HG03175 (cell line): ENCODE results near the gene KLHL6.
"Not testable (repeated sequence)": the region's sequence is repeated elsewhere in the genome, so short reads cannot be mapped to it uniquely, and the experiment has no call there.

Experiments
- ATAC-seq: cut with Tn5 transposase; IDR thresholded peaks from one replicate; pipeline ENCODE4 v1.9.1; 2021; ENCODE audit warnings: mild to moderate bottlenecking, moderate library complexity; ENCODE audit not compliant: unreplicated experiment

Gene KLHL6

GRCh38 chr3:183489455-183490210 lies 65.9 kb downstream of the KLHL6 start:
- no peak for ATAC-seq

GRCh38 chr3:183488343-183488742 lies 67.2 kb downstream of the KLHL6 start:
- ATAC-seq, result no peak

DNA sequence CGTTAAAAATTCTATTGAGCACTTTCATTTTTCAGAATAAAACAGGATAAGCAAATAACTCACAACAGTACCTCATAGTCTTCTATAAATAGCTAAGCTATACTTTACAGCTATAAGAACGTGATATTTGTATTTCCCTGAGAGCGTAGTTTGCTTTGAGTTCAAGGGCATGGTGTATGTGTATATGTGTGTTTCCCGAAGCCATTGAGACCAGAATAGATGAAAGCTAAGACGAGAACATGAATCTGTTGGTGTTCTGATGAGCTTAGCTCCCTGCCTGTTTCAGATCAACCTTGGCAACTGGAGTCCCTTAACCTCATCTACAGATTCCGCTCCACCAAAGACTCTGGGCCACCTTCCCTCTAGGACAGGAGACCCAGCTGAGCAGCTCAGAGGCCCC lies 67.6 kb downstream of the KLHL6 start:
- no peak for ATAC-seq

GRCh38 chr3:183487016-183487415 lies 68.5 kb downstream of the KLHL6 start:
- ATAC-seq, result no peak

DNA sequence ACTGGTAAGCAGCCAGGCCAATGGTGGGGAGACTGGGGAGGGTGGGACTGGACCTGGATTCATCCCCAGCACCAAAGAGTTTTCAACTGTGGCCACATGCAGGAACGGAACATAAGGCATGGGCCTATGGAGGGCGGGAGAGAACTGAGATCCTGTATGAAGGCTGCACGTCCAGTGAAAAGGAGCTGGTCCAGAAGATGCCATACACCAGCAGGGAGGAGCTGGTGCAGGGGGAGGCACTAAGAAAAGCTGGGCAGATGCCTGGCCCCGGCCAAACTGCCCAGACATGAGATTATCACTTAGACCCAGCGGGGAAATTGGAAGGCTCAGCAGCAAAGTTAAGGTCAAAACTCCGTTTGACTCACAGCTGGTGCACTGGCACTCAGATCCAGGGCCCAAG lies 69.0 kb downstream of the KLHL6 start:
- ATAC-seq, result no peak

DNA sequence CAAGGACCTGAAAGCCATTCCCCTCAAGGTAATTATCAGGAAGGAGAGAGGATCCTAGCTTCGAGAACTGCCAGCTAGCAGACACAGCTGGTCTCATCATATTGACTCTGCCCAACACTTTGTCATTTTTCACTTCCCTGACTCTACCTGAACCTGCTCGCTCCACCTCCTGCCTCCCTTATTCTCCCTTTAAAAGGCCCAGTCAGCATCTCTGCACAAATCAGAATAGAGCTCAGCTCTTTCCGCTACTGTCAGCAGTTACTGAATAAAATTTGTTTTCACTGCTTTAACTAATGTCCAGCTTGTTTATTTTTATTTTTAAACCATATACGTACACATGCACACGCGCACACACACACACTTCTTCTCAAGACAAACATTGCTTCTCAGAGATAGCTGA lies 69.9 kb downstream of the KLHL6 start:
- no peak for ATAC-seq

DNA sequence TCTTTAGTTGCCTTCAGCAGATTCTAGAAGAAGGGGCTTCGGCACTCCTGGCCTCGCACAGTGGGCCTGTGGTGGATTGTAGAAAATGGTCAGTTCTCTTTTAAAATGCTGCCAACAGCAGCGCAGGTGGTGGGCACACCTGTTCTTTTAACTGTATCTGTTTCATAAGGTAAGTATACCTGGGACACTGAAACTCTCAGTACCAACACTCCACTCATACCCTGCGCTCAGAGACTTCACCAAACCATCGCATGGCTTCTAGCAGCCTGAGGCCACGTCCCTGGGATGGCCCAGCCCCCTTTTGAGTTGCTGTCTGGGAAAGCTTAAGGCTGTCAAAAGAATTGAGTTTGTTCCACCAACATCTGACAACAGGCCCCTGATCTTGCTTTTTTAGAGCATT lies 70.4 kb downstream of the KLHL6 start:
- ATAC-seq, result no peak

DNA sequence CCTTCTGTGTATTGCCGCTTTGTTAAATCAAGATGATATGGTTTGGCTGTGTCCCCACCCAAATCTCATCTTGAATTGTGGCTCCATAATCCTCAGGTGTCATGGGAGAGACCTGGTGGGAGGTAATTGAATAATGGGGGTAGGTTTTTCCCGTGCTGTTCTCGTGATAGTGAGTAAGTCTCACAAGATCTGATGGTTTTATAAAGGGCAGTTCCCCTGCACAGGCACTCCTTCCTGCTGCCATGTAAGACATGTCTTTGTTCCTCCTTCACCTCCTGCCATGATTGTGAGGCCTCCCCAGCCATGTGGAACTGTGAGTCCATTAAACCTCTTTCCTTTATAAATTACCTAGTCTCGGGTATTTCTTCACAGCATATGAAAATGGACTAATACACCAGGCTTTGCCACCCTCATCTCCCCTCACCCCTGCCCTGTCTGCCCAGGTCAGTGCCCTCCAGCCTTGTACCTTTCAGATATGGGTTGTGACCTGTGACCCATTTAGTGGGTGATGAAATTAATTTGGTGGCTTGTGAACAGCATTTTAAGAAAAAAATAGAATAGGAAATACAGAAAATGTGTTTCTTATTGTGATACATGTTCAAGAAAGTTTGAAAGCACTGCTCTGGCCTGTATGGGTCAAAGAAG lies 71.0 kb downstream of the KLHL6 start:
- ATAC-seq, result no peak

GRCh38 chr3:183481582-183481981 lies 73.9 kb downstream of the KLHL6 start:
- ATAC-seq, result no peak

DNA sequence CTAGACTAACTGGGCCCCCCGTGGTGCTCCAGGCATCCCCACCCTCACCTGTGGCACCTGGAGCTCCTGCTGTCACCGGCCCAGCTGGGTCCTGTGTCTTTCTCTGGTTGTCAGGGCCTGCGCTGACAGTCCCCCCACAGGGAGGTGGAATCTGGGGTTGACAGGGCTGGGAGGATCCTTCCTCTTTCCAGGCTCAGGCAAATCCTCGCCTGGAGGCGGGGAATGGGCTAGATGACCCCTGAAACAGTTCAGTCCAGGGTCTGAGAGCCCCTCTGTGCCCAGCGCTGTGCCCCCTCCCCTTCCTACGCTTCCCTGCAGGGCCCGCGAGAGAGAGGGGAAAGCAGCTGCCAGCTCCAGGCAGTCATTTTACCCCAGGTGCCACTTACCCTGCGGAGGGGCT lies 77.0 kb downstream of the KLHL6 start:
- no peak for ATAC-seq

DNA sequence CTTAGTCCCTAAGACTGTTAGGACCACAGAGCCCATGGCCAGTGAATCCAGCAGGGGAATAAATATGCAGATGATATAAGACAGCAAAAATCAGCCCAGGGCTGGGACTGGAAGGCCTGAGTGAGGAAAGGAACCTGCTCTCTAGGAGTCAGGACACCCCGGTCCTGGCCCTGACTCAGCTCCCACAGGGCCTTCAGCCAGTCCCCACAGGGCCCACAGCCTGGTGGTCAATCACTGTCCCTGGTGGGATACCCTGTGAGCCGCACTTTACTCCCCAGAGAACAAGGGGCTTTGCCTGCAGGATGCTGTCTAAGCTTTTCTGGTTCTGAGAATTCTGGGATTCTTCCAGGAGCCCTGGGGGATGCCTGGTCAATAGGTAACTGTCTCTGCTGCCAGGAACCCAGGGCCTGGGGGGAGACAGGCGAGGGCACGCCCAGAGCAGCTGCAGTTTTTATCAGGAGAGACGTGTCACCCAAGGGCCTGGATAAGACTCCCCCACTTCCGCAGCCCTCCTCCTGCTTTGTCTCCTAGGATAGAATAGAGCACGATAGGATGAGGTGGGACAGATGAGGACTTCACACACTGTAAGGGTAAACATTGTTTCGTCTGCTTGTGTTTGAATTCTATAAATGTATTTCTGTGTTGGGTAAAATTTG lies 77.6 kb downstream of the KLHL6 start:
- ATAC-seq, result no peak

- ATAC-seq, result not testable (repeated sequence)
Measured at GRCh38 chr3:183475764-183476162, 79.7 kb downstream of the KLHL6 start.

GRCh38 chr3:183475016-183475763 lies 80.3 kb downstream of the KLHL6 start:
- ATAC-seq, result no peak

DNA sequence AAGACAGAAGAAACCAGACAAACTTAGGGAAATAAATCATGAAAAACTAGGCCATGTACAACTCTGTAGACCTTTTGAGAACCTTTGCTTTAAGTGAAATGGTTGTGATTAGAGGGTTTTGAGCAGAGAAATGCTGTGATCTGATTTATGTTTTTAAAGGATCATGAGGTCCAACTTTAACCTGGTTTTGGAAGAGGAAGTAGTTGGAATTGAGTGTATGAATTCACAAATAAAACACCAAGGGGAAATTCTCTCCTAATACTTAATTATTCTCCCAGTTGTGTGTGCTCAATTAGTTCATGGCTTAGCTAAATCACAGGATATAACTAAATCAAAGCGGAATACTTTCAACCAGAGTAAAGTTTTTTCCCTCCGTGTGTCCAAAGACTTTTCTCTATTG lies 81.5 kb downstream of the KLHL6 start:
- no peak for ATAC-seq

- ATAC-seq, result no peak
Measured at GRCh38 chr3:183472155-183472554, 83.4 kb downstream of the KLHL6 start.

DNA sequence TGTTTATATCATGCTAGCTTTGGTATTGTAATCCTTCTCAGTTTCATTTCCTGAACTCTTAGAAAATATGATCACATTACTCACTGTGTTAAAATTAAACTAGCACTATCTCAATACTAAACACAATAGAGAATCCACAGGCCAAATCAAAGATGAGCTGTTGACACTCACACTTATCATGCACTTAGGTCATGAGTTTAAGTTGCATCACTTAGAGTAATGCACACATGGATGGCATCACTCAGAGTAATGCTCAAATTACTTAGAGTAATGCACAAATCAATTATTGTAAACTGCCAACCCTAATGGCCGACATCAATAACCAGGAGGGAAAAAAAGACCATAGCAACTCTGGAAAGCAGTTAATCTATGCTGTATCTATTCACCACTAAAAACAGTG lies 87.1 kb downstream of the KLHL6 start:
- no peak for ATAC-seq

GRCh38 chr3:183466575-183466974 lies 88.9 kb downstream of the KLHL6 start:
- no peak for ATAC-seq

DNA sequence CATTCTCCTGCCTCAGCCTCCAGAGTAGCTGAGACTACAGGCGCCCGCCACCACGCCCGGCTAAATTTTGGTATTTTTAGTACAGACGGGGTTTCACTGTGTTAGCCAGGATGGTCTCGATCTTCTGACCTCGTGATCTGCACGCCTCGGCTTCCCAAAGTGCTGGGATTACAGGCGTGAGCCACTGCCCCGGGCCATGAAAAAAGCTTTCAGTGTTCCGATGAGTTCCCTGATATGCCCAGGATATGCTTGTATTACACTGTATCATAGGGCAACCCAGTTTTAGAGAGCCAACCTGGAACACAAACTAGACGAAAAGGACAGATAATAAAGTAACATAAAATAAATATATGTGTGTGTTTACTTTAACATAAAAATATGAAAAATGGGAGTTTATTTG lies 89.8 kb downstream of the KLHL6 start:
- ATAC-seq, result not testable (repeated sequence)

DNA sequence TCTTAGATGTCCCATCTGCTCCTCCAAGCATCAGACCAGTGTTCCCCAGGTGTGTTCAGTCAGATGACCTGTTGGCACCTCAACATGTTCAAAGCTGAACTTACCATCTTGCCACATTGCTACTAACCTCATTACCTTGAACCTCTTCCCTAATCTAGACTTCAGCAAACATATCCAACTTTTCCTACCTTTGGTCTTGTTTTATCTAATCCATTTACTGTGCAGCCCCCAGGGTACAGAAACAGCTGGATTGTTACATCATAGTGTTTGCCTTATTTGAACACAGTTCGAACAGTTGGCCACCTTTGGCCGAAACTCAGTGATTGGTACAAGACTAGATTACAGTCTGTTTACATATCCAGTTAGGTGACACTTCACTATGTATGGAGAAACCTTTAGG lies 91.0 kb downstream of the KLHL6 start:
- no peak for ATAC-seq

DNA sequence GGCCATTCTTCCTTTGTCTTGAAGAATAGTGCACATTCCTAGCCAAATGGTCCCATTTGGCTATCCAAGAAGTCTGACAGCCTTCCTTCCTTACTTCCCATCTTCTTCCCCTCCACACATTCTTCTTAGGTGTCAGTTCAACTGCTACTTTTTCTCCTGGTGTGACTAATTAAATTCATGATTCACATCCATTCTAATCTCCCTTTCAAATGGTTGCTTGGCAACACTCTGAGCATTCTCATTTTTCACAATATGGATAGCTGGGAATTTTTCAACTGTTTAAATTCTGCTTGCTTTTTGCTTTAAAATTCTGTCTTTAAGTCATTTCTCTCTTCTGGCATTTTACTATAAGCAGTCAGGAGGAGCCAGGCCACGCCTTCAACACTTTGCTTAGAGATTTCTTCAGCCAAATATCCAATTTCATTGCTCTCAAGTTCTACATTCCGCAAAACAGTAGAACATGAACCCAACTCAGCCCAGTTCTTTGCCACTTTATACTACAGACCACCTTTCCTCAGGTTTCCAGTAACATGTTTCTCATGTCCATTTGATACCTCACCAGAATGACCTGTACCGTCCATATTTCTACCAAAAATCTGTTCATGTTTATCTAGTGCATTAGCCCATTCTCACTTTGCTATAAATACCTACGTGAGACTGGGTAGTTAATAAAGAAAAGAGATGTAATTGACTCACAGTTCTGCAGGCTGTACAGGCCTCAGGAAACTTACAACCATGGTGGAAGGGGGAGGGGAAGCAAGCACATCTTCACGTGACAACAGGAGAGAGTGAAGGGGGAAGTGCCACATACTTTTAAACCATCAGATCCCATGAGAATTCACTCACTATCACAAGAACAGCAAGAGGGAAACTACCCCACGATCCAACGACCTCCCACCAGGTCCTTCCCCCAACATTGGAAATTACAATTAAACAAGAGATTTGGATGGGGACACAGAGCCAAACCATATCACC lies 95.1 kb downstream of the KLHL6 start:
- no peak for ATAC-seq
